SK-N-SH (cell line): ENCODE results near the gene TECTB. TPM values are rescaled to one million over a fixed set of nuclear protein-coding genes. Genes with fewer than 3 reads are reported as not detected.

Experiments
- CTCF ChIA-PET: fragments of 300-600, 350-600 bp; formaldehyde crosslinking; extraction: SDS; loops from one replicate; lab custom pipeline; 2021; lab: Yijun Ruan, JAX
- POLR2A ChIA-PET: fragments of 350-600 bp; sonication (Branson Sonifier 250); formaldehyde crosslinking; extraction: SDS; loops from one replicate; lab custom pipeline; 2020; ENCODE audit warnings: antibody characterized with exemption, inconsistent platforms; lab: Yijun Ruan, JAX
- DNase-seq: peaks from one replicate; pipeline ENCODE4 v3.0.0; 2012
- H2AFZ ChIP-seq: fragments of 200-600 bp; sonication (generic); 2 replicates; pipeline ENCODE4 v1.8.1; 2016; ENCODE audit warnings: antibody characterized with exemption, mild to moderate bottlenecking, low read depth
- H3F3A ChIP-seq: fragments of 200-600 bp; sonication (generic); replicated peaks from 2 replicates; pipeline ENCODE3; 2016; ENCODE audit warnings: antibody characterized with exemption, mild to moderate bottlenecking; ENCODE audit not compliant: insufficient read depth
- H3K27ac ChIP-seq, 2 experiments: fragments of 200-500 bp in 1 of 2; fragments of 200-600 bp in 1 of 2; sonication (Bioruptor generic) in 1 of 2; sonication (generic), shearing (Covaris generic) in 1 of 2; 2 replicates each; pipeline versions ENCODE4 v1.5.1 to v1.6.1; 2014 to 2016; ENCODE audit warnings: low read depth in 2 of 2, inconsistent platforms in 1 of 2, low read length in 1 of 2, mild to moderate bottlenecking in 1 of 2, mixed read lengths in 1 of 2
- H3K27me3 ChIP-seq: fragments of 200-600 bp; sonication (generic), shearing (Covaris generic); 2 replicates; pipeline ENCODE4 v1.6.1; 2016; ENCODE audit warnings: mixed run types; ENCODE audit not compliant: insufficient read depth
- H3K36me3 ChIP-seq, 2 experiments: fragments of 200-500 bp in 1 of 2; fragments of 200-600 bp in 1 of 2; sonication (Bioruptor generic) in 1 of 2; sonication (generic) in 1 of 2; replicated peaks in 1 of 2; 2 replicates each; pipeline versions ENCODE3 to v1.5.1; 2014 to 2016; ENCODE audit warnings: low read length in 1 of 2, mild to moderate bottlenecking in 1 of 2; ENCODE audit not compliant: insufficient read depth in 2 of 2, control insufficient read depth in 1 of 2
- H3K4me1 ChIP-seq, 2 experiments: fragments of 200-500 bp in 1 of 2; fragments of 200-600 bp in 1 of 2; sonication (Bioruptor generic) in 1 of 2; sonication (generic), shearing (Covaris generic) in 1 of 2; 2 replicates each; pipeline versions ENCODE4 v1.5.1 to v1.6.1; 2014 to 2016; ENCODE audit warnings: low read depth in 1 of 2, low read length in 1 of 2, mixed run types in 1 of 2; ENCODE audit not compliant: insufficient read depth in 2 of 2, control insufficient read depth in 1 of 2
- H3K4me2 ChIP-seq: fragments of 200-600 bp; sonication (generic), shearing (Covaris generic); 2 replicates; pipeline ENCODE4 v1.6.1; 2017; ENCODE audit warnings: mixed run types
- H3K4me3 ChIP-seq, 2 experiments: fragments of 200-500 bp in 1 of 2; fragments of 200-600 bp in 1 of 2; sonication (Bioruptor generic) in 1 of 2; sonication (generic), shearing (Covaris generic) in 1 of 2; 2 replicates each; pipeline versions ENCODE4 v1.5.1 to v1.8.1; 2014 to 2016; ENCODE audit warnings: low read depth in 2 of 2, inconsistent platforms in 1 of 2, low read length in 1 of 2, mild to moderate bottlenecking in 1 of 2, mixed read lengths in 1 of 2, moderate library complexity in 1 of 2
- H3K79me2 ChIP-seq: fragments of 200-600 bp; sonication (generic); 2 replicates; pipeline ENCODE4 v1.8.1; 2017; ENCODE audit warnings: mild to moderate bottlenecking; ENCODE audit not compliant: insufficient read depth
- H3K9ac ChIP-seq: fragments of 200-600 bp; sonication (generic); 2 replicates; pipeline ENCODE4 v1.6.1; 2017; ENCODE audit warnings: mixed run types
- H3K9me2 ChIP-seq: fragments of 200-600 bp; sonication (generic); 2 replicates; pipeline ENCODE4 v1.6.1; 2017; ENCODE audit warnings: mixed run types
- H3K9me3 ChIP-seq: fragments of 200-600 bp; sonication (generic); 2 replicates; pipeline ENCODE4 v1.6.1; 2017; ENCODE audit warnings: mixed run types, mild to moderate bottlenecking, moderate library complexity
- H4K20me1 ChIP-seq: fragments of 200-600 bp; sonication (generic); 2 replicates; pipeline ENCODE4 v1.6.1; 2017; ENCODE audit warnings: mild to moderate bottlenecking, mixed run types; ENCODE audit not compliant: insufficient read depth
- CHD2 ChIP-seq: fragments of 150-350 bp; IDR thresholded peaks from 2 replicates; pipeline ENCODE4 v1.6.1; 2018; ENCODE audit warnings: low read length; ENCODE audit not compliant: partially characterized antibody
- EP300 ChIP-seq, 2 experiments: IDR thresholded peaks; 2 replicates each; pipeline versions ENCODE4 v1.4.0 to v1.6.1; 2012; ENCODE audit warnings: borderline replicate concordance in 1 of 2, low read depth in 1 of 2, low read length in 1 of 2
- FOSL2 ChIP-seq: IDR thresholded peaks from 2 replicates; pipeline ENCODE4 v1.4.0; 2012; ENCODE audit warnings: low read depth, mild to moderate bottlenecking, moderate library complexity, borderline replicate concordance
- FOXJ3 ChIP-seq: sonication (generic); formaldehyde crosslinking; IDR thresholded peaks from 2 replicates; pipeline ENCODE4 v1.5.1; 2020; ENCODE audit warnings: mild to moderate bottlenecking, missing genetic modification reagents
- GABPA ChIP-seq: IDR thresholded peaks from 2 replicates; pipeline ENCODE4 v1.4.0; 2012; ENCODE audit warnings: low read depth, mild to moderate bottlenecking
- GATA2 ChIP-seq: sonication (generic); formaldehyde crosslinking; IDR thresholded peaks from 2 replicates; pipeline ENCODE4 v1.5.0; 2020; ENCODE audit warnings: mild to moderate bottlenecking, missing genetic modification reagents
- IRF3 ChIP-seq: fragments of 150-350 bp; IDR thresholded peaks from 2 replicates; pipeline ENCODE4 v1.6.1; 2016; ENCODE audit warnings: mild to moderate bottlenecking, low read depth, low read length
- MAX ChIP-seq: IDR thresholded peaks from 2 replicates; pipeline ENCODE4 v1.4.0; 2012; ENCODE audit warnings: low read depth
- MEF2A ChIP-seq: IDR thresholded peaks from 2 replicates; pipeline ENCODE4 v1.4.0; 2012; ENCODE audit warnings: low read depth, borderline replicate concordance
- NRF1 ChIP-seq: IDR thresholded peaks from 2 replicates; pipeline ENCODE4 v1.6.1; 2012; ENCODE audit warnings: low read depth, mild to moderate bottlenecking, low read length
- POLR2AphosphoS5 ChIP-seq: IDR thresholded peaks from 2 replicates; pipeline ENCODE4 v1.6.1; 2012; ENCODE audit warnings: low read depth, low read length
- RAD21 ChIP-seq: IDR thresholded peaks from 2 replicates; pipeline ENCODE4 v1.6.1; 2012; ENCODE audit warnings: mild to moderate bottlenecking, low read length
- RCOR1 ChIP-seq: fragments of 150-350 bp; IDR thresholded peaks from 2 replicates; pipeline ENCODE4 v1.6.1; 2017; ENCODE audit warnings: antibody characterized with exemption, low read length
- RFX5 ChIP-seq: IDR thresholded peaks from 2 replicates; pipeline ENCODE4 v1.6.1; 2012; ENCODE audit warnings: mild to moderate bottlenecking, improper control_type of control experiment, low read length
- SMC3 ChIP-seq: IDR thresholded peaks from 2 replicates; pipeline ENCODE4 v1.6.1; 2012; ENCODE audit warnings: low read depth, low read length, improper control_type of control experiment
- TCF12 ChIP-seq: IDR thresholded peaks from 2 replicates; pipeline ENCODE4 v1.4.0; 2012
- TEAD4 ChIP-seq: IDR thresholded peaks from 2 replicates; pipeline ENCODE4 v1.4.0; 2012; ENCODE audit warnings: mild to moderate bottlenecking, borderline replicate concordance; ENCODE audit not compliant: insufficient read depth
- USF1 ChIP-seq: IDR thresholded peaks from 2 replicates; pipeline ENCODE4 v1.4.0; 2012; ENCODE audit warnings: low read depth, borderline replicate concordance
- WGBS: methylation state at CpG from one replicate; pipeline ENCODE4 v1.1.6; 2017; ENCODE audit warnings: low lambda C conversion rate; 5-methylcytosine and 5-hydroxymethylcytosine counted together
- polyA plus RNA-seq, 3 experiments: library from polyadenylated mRNA; depleted of rRNA; stranded (reverse); fragments of >200 nt; gene quantifications; 2 replicates each; pipeline ENCODE4 v1.2.3, GENCODE V29; 2012

Gene TECTB
- polyA plus RNA-seq, 1 of the 3 experiments (the other 2 are of a cell fraction) = not detected

- no peak for TF ChIP-seq GATA2 (CRISPR knock-in tag)
- no peak for TF ChIP-seq MEF2A
- no peak for TF ChIP-seq TCF12
- TF ChIP-seq TEAD4 = no peak
- no peak for TF ChIP-seq GABPA
- no peak for TF ChIP-seq MAX
- TF ChIP-seq NRF1 = no peak
- TF ChIP-seq SMC3 = no peak
- no peak for TF ChIP-seq FOXJ3 (CRISPR knock-in tag)
- no peak for TF ChIP-seq POLR2AphosphoS5
- TF ChIP-seq FOSL2 = no peak
- TF ChIP-seq RAD21 = no peak
- no peak for TF ChIP-seq EP300 (IDR thresholded peaks at IDR 0.05; ENCODE audit: borderline replicate concordance in 1 of 2, low read depth in 1 of 2, low read length in 1 of 2)
- no peak for TF ChIP-seq RCOR1
- TF ChIP-seq RFX5 = no peak
- TF ChIP-seq IRF3 = no peak
- no peak for TF ChIP-seq CHD2
- no peak for TF ChIP-seq USF1
- TF ChIP-seq, all 33 proteins: peak for 0
- CTCF ChIA-PET = no interaction called here
These were observed 8.4 kb upstream of the TECTB start for GRCh38 chr10:112274831-112275230.

More at GRCh38 chr10:112274831-112275230, 8.4 kb upstream of the TECTB start:
- H3K36me3 ChIP-seq = no peaks in the 10 kb centered on the region
- H3K9me3 ChIP-seq = no peaks in the 10 kb centered on the region
- H3K27me3 ChIP-seq = no peaks in the 10 kb centered on the region
- DNase-seq = no peak
- no peaks in the 10 kb centered on the region for H3K9me2 ChIP-seq
- no peaks in the 10 kb centered on the region for H3K4me1 ChIP-seq
- H3K27ac ChIP-seq = no peak overlapping the region
- H3K4me2 ChIP-seq = no peak overlapping the region
- H3K9ac ChIP-seq = no peak overlapping the region
- H3F3A ChIP-seq = no peaks in the 10 kb centered on the region
- H3K4me3 ChIP-seq = no peak overlapping the region
- H3K79me2 ChIP-seq = no peaks in the 10 kb centered on the region
- POLR2A ChIA-PET = no interaction called here
- no peaks in the 10 kb centered on the region for H4K20me1 ChIP-seq
- WGBS = 12% methylated on average over 5 of the region's 5 CpGs
- H2AFZ ChIP-seq = no peak overlapping the region
